Panc1 (cell line): ENCODE results near the gene GRIK1. TPM values are rescaled to one million over a fixed set of nuclear protein-coding genes. Genes with fewer than 3 reads are reported as not detected.

Experiments used
- ATAC-seq: fragments of 200-7000 bp; cut with Tn5 transposase; 2 replicates; pipeline ENCODE4 v1.9.1; 2020; ENCODE audit warnings: mild to moderate bottlenecking, moderate library complexity
- BruUV-seq: library from RNA; stranded (reverse); fragments of 400-500 nt; replicated peaks from 2 replicates; lab custom pipeline; 2021; lab: Mats Ljungman, UMichigan
- CTCF ChIA-PET: fragments of 300-600 bp; sonication (Branson Sonifier 250); formaldehyde crosslinking; loops from one replicate; lab custom pipeline; 2022; ENCODE audit warnings: antibody characterized with exemption; lab: Charles Lee
- POLR2A ChIA-PET: fragments of 300-600 bp; sonication (Branson Sonifier 250); formaldehyde crosslinking; loops from one replicate; lab custom pipeline; 2022; ENCODE audit warnings: antibody characterized with exemption; lab: Charles Lee
- DNase-seq: peaks from one replicate; pipeline ENCODE4 v3.0.0-alpha.2; 2010; ENCODE audit warnings: low read depth, low spot score
- H3K27ac ChIP-seq: 2 replicates; pipeline ENCODE4 v1.5.1; 2011; ENCODE audit warnings: mild to moderate bottlenecking, low read length, inconsistent platforms
- H3K27me3 ChIP-seq: fragments of 200-500 bp; sonication (Bioruptor generic); 2 replicates; pipeline ENCODE4 v1.6.0; 2014; ENCODE audit warnings: low read length, inconsistent platforms; ENCODE audit not compliant: control insufficient read depth, insufficient read depth
- H3K36me3 ChIP-seq: fragments of 200-500 bp; sonication (Bioruptor generic); 2 replicates; pipeline ENCODE4 v1.5.1; 2014; ENCODE audit warnings: inconsistent platforms, mild to moderate bottlenecking, low read length, moderate library complexity; ENCODE audit not compliant: control insufficient read depth, insufficient read depth
- H3K4me1 ChIP-seq: 2 replicates; pipeline ENCODE4 v1.5.1; 2011; ENCODE audit warnings: inconsistent platforms, mild to moderate bottlenecking, low read length, moderate library complexity; ENCODE audit not compliant: control insufficient read depth, insufficient read depth
- H3K4me3 ChIP-seq, 2 experiments: 2 replicates each; pipeline ENCODE4 v1.5.1; 2011 to 2012; ENCODE audit warnings: low read depth in 2 of 2, low read length in 2 of 2, mild to moderate bottlenecking in 2 of 2, inconsistent platforms in 1 of 2, moderate library complexity in 1 of 2
- H3K9me3 ChIP-seq: fragments of 200-500 bp; sonication (Bioruptor generic); 2 replicates; pipeline ENCODE4 v1.5.1; 2014; ENCODE audit warnings: low read depth, mild to moderate bottlenecking, inconsistent platforms, low read length, moderate library complexity; ENCODE audit not compliant: control insufficient read depth, insufficient read depth
- CTCF ChIP-seq: fragments of 450-650 bp; IDR thresholded peaks from 2 replicates; pipeline ENCODE4 v1.5.1; 2017; ENCODE audit warnings: mild to moderate bottlenecking
- POLR2AphosphoS5 ChIP-seq: IDR thresholded peaks from 2 replicates; pipeline ENCODE4 v1.6.1; 2012; ENCODE audit warnings: mild to moderate bottlenecking, low read depth, low read length, moderate library complexity
- SIN3A ChIP-seq: IDR thresholded peaks from 2 replicates; pipeline ENCODE4 v1.6.1; 2012; ENCODE audit warnings: low read depth, mild to moderate bottlenecking, low read length, moderate library complexity, borderline replicate concordance; ENCODE audit not compliant: insufficient read depth
- TCF7L2 ChIP-seq: IDR thresholded peaks from 2 replicates; pipeline ENCODE4 v1.6.1; 2011; ENCODE audit warnings: mild to moderate bottlenecking, low read depth, low read length, inconsistent platforms
- in situ Hi-C: cut with HindIII; loops from 2 replicates; pipeline ENCODE4 v1.10.0; 2016; ENCODE audit warnings: low sequenced_read_pairs, low pct_unique_long_range_greater_than_20kb
- intact Hi-C: fragments of 100-400 bp; cut with micrococcal nuclease; formaldehyde crosslinking; loops from one replicate; pipeline ENCODE4 v1.10.0; 2022; ENCODE audit not compliant: unreplicated experiment
- total RNA-seq: library from RNA; stranded (reverse); gene quantifications from one replicate; pipeline ENCODE4 v1.2.1, GENCODE V29; 2021; ENCODE audit not compliant: unreplicated experiment
- TF ChIP-seq, protein P1 (sequence below), 2 experiments: IDR thresholded peaks; 2 replicates each; pipeline ENCODE4 v1.6.1; 2011 to 2012; ENCODE audit warnings: low read depth in 2 of 2, control low read depth in 1 of 2, low read length in 1 of 2, mild to moderate bottlenecking in 1 of 2, moderate library complexity in 1 of 2; ENCODE audit not compliant: insufficient read depth in 1 of 2

The GRIK1 gene
- total RNA-seq, 1 experiment from 2014 or later = not detected

DNA sequence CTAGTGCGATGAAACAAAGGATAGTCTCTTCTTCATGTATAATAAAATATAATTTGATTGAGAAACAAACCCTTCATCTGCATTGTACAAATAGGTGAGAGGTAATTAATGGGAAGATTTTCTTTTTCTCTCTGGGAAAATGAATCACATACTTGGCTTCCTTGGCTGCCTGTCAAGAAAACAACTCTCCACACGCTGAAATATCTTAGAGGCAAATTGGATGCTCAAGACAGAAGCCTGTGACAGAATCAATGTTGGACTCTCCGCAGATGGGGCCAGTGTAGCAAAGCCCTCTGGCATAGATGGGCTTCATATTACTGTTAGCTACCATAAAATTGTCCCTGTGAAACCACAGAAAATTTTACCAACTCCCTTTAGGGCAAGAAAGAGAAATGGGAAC is 186.6 kb downstream of the GRIK1 start:
- H3K27me3 ChIP-seq = no peaks in the 10 kb centered on the region
- BruUV-seq = no TSS peak
- no peaks in the 10 kb centered on the region for H3K9me3 ChIP-seq
- TF ChIP-seq TCF7L2 (no peak), POLR2AphosphoS5 (no peak), CTCF (no peak), SIN3A (no peak)
- TF ChIP-seq, protein P1, sequence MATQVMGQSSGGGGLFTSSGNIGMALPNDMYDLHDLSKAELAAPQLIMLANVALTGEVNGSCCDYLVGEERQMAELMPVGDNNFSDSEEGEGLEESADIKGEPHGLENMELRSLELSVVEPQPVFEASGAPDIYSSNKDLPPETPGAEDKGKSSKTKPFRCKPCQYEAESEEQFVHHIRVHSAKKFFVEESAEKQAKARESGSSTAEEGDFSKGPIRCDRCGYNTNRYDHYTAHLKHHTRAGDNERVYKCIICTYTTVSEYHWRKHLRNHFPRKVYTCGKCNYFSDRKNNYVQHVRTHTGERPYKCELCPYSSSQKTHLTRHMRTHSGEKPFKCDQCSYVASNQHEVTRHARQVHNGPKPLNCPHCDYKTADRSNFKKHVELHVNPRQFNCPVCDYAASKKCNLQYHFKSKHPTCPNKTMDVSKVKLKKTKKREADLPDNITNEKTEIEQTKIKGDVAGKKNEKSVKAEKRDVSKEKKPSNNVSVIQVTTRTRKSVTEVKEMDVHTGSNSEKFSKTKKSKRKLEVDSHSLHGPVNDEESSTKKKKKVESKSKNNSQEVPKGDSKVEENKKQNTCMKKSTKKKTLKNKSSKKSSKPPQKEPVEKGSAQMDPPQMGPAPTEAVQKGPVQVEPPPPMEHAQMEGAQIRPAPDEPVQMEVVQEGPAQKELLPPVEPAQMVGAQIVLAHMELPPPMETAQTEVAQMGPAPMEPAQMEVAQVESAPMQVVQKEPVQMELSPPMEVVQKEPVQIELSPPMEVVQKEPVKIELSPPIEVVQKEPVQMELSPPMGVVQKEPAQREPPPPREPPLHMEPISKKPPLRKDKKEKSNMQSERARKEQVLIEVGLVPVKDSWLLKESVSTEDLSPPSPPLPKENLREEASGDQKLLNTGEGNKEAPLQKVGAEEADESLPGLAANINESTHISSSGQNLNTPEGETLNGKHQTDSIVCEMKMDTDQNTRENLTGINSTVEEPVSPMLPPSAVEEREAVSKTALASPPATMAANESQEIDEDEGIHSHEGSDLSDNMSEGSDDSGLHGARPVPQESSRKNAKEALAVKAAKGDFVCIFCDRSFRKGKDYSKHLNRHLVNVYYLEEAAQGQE (IDR thresholded peaks at IDR 0.05; ENCODE audit: insufficient read depth in 1 of 2, low read depth in 2 of 2, low read length in 1 of 2) = no peak
- no peak overlapping the region for H3K27ac ChIP-seq
- intact Hi-C loops = no loop called here
- ATAC-seq (no peak), DNase-seq (no peak)
- H3K36me3 ChIP-seq = no peaks in the 10 kb centered on the region
- no peaks in the 10 kb centered on the region for H3K4me1 ChIP-seq
- ChIA-PET CTCF (no interaction called here), POLR2A (no interaction called here)
- H3K4me3 ChIP-seq = no peak overlapping the region
- in situ Hi-C loops = no loop called here

GRCh38 chr21:29751473-29752185 is 188.2 kb downstream of the GRIK1 start:
- DNase-seq (no peak), ATAC-seq (no peak)
- Histone ChIP-seq H3K27ac (no peak overlapping the region), H3K4me1 (no peaks in the 10 kb centered on the region), H3K27me3 (no peaks in the 10 kb centered on the region), H3K9me3 (no peaks in the 10 kb centered on the region), H3K4me3 (no peak overlapping the region), H3K36me3 (no peaks in the 10 kb centered on the region)
- in situ Hi-C loops = no loop called here
- CTCF ChIA-PET = no interaction called here
- BruUV-seq = no TSS peak
- POLR2A ChIA-PET = no interaction called here
- no peak for TF ChIP-seq POLR2AphosphoS5
- no peak for TF ChIP-seq CTCF
- TF ChIP-seq, protein P1 (IDR thresholded peaks at IDR 0.05; ENCODE audit: insufficient read depth in 1 of 2, low read depth in 2 of 2, low read length in 1 of 2) = no peak
- no peak for TF ChIP-seq TCF7L2
- TF ChIP-seq SIN3A = no peak
- intact Hi-C loops = no loop called here
